Suprapubic skin (tissue), 3 donors: ENCODE data around the gene TSKS.

Source experiments
- CTCF ChIP-seq, 2 donors: fragments of 200-600 bp in 1 of 2; fragments of 450-650 bp in 1 of 2; sonication (generic) in 1 of 2; IDR thresholded peaks; one replicate each; pipeline ENCODE4 v1.5.1; 2016 to 2019; ENCODE audit warnings: antibody characterized with exemption in 2 of 2, mild to moderate bottlenecking in 1 of 2, moderate library complexity in 1 of 2
- EP300 ChIP-seq: sonication (generic); formaldehyde crosslinking; IDR thresholded peaks from one replicate; pipeline ENCODE4 v1.6.1; 2017; ENCODE audit warnings: antibody characterized with exemption
- POLR2A ChIP-seq, 2 donors: fragments of 450-650 bp; IDR thresholded peaks; one replicate each; pipeline ENCODE4 v1.6.1; 2017; ENCODE audit warnings: antibody characterized with exemption in 2 of 2, mild to moderate bottlenecking in 2 of 2, moderate library complexity in 2 of 2

- TF ChIP-seq EP300 (no peak), CTCF (IDR thresholded peaks at IDR 0.05) (no peak), POLR2A (IDR thresholded peaks at IDR 0.05) (no peak)
Measured at GRCh38 chr19:49798574-49798973, 35.5 kb upstream of the TSKS start.
